HG03442 (cell line): ENCODE results near the gene SUFU.

Experiments used
- ATAC-seq: cut with Tn5 transposase; IDR thresholded peaks from one replicate; pipeline ENCODE4 v1.9.1; 2021; ENCODE audit warnings: mild to moderate bottlenecking, moderate library complexity; ENCODE audit not compliant: unreplicated experiment

Gene SUFU

DNA sequence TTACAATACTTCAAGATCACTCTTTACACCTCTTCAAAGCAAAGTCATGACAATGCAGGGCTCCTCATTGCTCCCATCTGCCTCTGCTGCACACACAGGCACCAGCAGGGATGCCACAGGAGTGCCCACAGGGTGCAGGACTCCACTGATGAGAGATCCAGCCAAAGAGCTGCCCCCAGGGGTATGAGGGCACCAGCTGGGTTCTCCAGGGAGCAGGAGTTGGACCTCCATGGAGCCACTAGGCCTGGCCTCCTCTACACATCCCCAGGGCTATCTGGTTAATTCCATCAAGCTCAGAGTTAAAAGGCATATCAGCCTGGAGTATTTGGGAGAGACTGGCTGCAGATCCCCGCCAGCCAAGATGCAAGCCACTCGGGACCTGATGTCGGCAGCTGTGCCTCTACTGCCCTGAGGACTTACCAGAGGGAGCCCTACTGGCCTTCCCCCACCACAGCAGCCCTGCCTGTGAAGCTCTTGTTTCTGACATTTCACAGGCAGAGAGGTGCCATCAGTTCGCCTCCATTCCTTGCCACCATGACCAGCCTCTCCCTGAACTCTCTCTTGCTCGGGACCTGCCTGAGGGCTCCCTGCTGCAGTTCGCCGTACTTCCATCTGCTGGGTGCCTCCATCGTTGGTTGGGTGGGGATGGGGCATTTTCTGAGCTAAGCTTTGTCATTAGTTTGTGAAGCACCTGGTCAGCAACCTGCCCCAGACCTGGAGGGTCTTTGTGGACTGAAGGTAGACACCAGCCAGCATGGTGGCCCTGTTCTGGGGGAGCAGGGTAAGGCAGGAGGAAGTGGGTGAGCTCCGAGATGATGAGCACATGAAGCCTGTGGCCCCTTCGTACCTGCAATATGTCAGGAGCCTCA lies 128.0 kb downstream of the SUFU start:
- no peak for ATAC-seq

- ATAC-seq: no peak
Measured at GRCh38 chr10:102632394-102633111, 128.8 kb downstream of the SUFU start.

DNA sequence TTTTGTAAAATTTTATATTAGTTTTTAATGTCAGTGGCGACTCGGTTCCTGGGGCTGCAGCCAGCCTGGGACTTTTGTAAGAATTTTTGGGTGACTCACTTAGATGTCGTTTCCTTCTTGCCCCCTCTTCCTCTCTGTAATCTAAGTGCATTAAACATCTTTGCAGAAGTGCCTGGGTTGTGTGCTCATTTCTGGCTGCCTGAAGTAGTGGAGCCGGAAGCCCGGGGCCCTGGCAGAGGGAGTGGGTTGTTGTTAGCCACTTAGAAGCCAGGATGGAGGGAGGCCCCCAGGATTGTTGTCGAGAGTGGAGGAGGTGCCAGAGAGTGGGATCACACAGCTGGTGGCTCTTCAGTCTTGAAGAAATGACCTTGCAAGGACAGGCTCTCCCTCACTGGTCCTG lies 129.5 kb downstream of the SUFU start:
- ATAC-seq: no peak

DNA sequence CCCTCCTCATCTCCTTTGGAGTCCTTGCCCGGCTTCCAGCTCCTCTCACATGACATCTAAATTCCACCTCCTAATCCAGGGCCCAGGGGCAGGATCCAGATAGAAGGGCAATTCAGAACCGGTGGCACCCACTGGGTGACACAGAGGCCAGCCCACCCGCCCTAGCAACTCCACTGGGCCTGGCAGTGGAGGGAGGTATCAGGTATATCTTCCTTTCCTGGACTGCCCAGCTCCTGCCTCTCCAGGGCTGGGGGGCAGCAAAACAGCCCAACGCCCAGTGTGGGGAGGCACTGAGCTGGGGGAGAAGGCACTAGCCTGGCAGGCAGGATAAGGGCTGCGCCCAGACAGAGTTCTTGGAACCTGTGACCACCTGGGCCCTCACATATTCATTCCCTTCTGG lies 130.1 kb downstream of the SUFU start:
- no peak for ATAC-seq

DNA sequence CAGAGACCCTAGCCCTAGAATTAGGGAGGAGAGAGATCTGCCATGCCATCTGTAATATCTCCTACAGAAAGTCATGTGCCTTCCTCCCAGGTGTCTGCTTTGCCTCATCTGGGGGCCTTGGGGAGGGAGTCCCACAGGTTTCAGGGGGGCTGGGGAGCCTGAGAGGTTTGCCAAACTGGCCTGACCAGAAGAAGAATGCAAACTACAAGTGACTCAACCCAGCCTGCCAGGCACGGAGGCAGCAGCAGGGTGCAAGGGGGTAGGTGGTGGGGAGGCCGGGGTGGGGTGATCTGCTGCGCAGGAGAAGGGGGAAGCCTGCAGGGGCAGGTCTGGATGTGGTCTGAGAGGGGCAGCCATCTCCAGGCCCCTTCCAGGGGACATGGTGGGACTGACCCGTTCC lies 130.9 kb downstream of the SUFU start:
- no peak for ATAC-seq

DNA sequence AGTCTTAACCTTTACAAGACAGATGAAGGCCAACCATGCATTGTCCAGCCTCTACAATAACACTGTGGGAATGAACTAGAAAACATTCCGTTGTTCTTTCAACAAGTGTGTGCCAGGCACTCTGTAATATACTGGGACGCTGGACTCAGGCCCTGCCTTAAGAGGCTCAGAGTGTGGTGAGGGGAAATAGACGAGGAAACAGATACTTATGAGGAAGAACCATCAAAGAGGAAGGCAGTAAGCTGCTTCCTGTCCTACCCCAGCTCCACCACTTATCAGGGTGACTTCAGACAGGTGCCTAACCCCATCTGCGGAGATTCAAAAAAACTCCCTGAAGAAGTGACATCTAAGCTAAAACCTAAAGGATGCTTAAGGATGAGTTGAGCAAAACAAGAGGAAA lies 131.6 kb downstream of the SUFU start:
- ATAC-seq: no peak

GRCh38 chr10:102639537-102639936 lies 135.8 kb downstream of the SUFU start:
- no peak for ATAC-seq

DNA sequence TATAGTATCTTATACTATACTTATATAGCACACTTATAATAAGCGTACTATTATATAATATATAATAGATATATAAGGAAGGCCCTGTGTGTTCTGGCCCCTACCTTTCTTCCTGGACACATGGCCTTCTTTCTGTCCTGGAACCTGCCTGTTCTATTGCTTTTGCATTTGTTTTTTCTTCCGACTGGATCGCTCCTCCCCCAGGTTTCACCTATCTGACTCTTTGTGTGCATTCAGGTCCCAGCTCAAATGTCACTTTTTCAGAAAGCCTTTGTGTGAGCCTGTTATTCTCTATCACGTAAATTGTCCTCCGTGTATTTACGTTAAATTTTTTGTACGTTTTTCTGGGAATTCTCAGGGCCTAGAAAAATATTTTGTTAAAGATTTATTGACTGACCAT lies 137.6 kb downstream of the SUFU start:
- ATAC-seq: no peak

GRCh38 chr10:102641880-102642735 lies 138.3 kb downstream of the SUFU start:
- ATAC-seq: peak; percentile 52

DNA sequence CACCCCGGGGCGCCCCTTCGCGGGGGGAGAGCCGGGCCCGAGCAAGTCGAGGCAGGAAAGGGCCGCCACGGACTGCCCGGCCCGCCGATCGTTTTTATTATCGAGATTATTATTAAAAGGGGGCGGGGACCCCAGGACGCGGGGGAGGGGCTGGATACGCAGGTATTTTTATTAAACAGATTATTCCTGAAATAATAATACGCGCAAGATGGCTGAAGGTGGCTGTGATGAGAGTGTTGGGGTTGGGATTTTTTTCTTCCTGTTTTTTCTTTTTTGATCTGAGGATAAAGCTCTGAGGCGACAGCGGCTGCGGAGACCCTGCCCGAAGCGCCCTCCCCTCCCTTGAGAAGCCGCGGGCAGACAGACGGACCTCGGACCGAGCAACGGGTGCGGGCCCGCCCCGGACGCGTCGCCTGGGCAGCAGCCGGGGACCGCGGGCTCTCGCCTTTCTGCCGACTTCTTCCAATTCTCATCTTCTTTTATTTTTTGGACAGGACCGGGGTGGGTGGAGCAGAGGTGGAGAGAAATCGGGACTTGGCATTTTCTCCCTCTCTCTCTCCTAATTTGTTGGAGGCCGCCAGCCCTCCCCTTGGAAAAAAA lies 139.1 kb downstream of the SUFU start:
- no peak for ATAC-seq

- no peak for ATAC-seq
Measured at GRCh38 chr10:102643336-102644065, 139.7 kb downstream of the SUFU start.

DNA sequence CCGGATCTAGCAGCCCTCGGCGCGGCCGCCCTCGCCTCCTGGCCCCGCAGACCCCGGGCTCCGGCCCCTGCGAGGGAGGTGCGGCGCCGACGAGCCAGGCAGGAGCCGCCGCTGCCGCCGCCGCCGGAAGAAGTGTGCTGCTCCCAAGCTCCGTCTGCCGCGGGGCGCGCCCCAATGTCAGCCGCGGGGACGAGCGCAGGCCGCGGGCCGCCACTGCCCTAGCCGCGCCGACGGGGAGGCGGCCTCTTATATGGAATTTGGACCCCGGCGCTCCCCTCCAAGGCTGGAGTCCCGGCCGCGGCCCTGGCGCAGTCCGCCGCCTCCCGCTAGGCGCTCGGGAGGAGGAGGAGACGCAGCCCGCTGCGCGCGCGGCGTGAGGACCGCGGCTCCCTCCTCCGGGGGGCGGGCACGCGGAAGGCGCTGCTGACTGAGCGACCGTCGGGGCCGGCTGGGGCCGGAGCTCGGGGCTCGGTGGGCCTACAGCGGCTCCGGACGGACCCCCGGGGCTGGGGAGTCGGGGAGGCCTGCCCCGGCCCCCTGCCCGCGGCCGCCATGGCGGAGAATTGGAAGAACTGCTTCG lies 140.4 kb downstream of the SUFU start, which contains the start of gene TRIM8:
TSS of gene TRIM8 (plus strand) at position 414 of the 580 bp plus-strand sequence. CDS start at position 553, 139 bp downstream.
- ATAC-seq: no peak

- no peak for ATAC-seq
Measured at GRCh38 chr10:102644646-102645387, 141.0 kb downstream of the SUFU start.

GRCh38 chr10:102645388-102645740 lies 141.6 kb downstream of the SUFU start:
- no peak for ATAC-seq

DNA sequence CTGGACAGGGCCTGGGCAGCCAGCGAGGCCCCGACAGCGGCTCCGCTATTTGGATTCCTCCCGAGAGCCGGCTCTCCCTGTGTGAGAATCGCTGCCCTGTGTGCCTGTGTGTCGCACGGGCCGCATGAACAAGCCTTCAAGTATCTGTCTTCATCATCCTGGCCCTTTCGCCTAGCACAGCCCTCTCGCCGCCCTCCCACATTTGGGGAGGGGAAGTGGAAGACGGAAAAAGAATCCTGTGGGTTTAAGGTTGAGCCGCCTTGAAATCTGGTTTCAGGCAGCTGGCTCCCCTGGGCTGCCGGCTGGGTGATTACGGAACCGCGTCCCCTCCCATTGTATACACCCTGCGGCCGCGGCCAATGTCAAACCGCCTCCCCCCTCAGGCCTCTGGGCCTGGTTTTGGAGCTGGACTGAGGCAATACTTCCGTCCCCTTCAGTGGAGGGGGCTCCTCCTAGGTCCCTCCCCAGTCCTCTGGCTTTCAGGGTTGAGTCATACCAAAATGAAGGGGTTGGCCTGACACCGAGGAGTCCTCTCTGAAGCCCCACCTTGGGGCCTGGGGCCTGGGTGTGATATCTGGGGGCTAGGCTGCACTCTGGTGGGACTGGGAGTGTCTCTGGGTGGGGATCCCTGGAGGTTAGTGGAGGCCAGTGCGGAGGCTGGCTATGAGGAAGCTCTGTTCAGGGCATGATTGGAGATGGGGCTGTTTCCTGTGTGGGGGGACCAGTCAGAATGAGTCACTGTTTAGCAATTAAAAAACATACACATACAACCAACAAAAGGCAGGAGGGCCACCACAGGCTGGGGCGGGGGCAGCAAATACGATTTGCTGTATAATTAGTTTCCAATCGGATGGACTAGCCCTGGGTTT lies 142.2 kb downstream of the SUFU start:
- ATAC-seq: peak; percentile 26

DNA sequence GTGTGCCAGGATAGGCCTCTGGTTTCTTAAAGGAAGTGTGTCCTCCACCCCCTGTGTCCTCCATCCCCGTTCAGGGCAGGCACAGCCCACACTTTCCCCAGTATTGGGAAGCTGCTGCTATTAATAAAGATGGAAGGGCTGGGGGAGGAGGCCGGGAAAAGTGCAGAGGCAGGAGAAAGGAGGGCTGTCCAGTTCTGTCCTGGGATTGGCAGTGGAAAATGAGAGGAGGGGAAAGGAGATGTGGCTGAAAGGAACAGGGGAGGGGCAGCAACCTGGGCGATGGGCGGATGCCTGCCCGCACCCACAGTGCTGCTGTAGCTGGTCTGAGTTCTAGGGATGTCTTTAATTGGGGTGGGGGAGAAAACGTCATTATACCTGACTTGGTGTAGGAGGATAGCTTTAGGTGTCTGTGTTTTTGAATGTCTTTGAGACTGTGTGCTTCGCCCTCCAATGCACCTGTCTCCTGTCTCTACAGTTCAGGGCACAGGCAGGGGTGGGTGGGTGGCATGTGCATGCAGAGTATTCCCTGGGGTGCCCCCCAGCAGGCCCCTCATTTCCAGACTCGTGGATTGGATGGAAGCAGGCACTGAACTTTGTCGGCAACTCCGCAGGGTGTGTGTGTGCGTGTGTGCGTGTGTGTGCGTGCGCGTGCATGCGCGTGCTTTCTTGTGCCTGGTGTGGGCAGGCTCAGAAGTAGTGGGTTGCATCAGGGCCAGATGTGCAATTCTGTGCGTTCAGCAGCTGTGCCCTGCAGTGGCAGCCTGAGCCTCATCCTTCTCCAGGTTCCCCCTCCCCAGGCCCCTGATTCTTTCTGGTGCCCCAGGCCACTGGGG lies 143.1 kb downstream of the SUFU start:
- ATAC-seq: no peak
